Neutrophil (primary cell): ENCODE measurements around the gene ZFP69B.

Experiments used
- H3K27ac ChIP-seq: fragments of 200-600 bp; sonication (generic); 2 replicates; pipeline ENCODE4 v1.5.1; 2016; ENCODE audit warnings: mild to moderate bottlenecking, moderate library complexity
- H3K27me3 ChIP-seq: fragments of 200-600 bp; sonication (generic); 2 replicates; pipeline ENCODE4 v1.6.0; 2016; ENCODE audit warnings: mild to moderate bottlenecking
- H3K36me3 ChIP-seq: fragments of 200-600 bp; sonication (generic); 2 replicates; pipeline ENCODE4 v1.5.1; 2017
- H3K4me1 ChIP-seq, 2 experiments: fragments of 200-600 bp in 1 of 2; sonication (generic) in 1 of 2; 1 replicate in 1 of 2; 2 replicates in 1 of 2; pipeline versions ENCODE4 v1.5.1 to v1.6.1; 2013 to 2016; ENCODE audit warnings: low read depth in 1 of 2, low read length in 1 of 2, mild to moderate bottlenecking in 1 of 2, moderate library complexity in 1 of 2; ENCODE audit not compliant: control insufficient read depth in 1 of 2, insufficient read depth in 1 of 2
- H3K4me3 ChIP-seq, 2 experiments: fragments of 200-600 bp in 1 of 2; sonication (generic) in 1 of 2; 1 replicate in 1 of 2; 2 replicates in 1 of 2; pipeline ENCODE4 v1.5.1; 2013 to 2016; ENCODE audit warnings: low read depth in 1 of 2, low read length in 1 of 2, mild to moderate bottlenecking in 1 of 2, moderate library complexity in 1 of 2
- H3K9me3 ChIP-seq: fragments of 200-600 bp; sonication (generic); 2 replicates; pipeline ENCODE4 v1.5.1; 2016
- TF ChIP-seq, protein P1 (sequence below): fragments of 200-600 bp; sonication (generic); IDR thresholded peaks from 2 replicates; pipeline ENCODE4 v1.5.1; 2016; ENCODE audit warnings: antibody characterized with exemption

ZFP69B gene

DNA sequence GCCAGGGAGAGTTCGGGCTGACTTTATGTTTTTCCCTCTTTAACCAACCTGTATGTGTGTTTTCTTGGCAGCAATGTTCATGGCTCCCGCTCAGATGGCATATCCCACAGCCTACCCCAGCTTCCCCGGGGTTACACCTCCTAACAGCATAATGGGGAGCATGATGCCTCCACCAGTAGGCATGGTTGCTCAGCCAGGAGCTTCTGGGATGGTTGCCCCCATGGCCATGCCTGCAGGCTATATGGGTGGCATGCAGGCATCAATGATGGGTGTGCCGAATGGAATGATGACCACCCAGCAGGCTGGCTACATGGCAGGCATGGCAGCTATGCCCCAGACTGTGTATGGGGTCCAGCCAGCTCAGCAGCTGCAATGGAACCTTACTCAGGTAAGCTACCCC is 33.6 kb upstream of the ZFP69B start:
- peaks cover 97% of the 10 kb centered on the region for H3K36me3 ChIP-seq

DNA sequence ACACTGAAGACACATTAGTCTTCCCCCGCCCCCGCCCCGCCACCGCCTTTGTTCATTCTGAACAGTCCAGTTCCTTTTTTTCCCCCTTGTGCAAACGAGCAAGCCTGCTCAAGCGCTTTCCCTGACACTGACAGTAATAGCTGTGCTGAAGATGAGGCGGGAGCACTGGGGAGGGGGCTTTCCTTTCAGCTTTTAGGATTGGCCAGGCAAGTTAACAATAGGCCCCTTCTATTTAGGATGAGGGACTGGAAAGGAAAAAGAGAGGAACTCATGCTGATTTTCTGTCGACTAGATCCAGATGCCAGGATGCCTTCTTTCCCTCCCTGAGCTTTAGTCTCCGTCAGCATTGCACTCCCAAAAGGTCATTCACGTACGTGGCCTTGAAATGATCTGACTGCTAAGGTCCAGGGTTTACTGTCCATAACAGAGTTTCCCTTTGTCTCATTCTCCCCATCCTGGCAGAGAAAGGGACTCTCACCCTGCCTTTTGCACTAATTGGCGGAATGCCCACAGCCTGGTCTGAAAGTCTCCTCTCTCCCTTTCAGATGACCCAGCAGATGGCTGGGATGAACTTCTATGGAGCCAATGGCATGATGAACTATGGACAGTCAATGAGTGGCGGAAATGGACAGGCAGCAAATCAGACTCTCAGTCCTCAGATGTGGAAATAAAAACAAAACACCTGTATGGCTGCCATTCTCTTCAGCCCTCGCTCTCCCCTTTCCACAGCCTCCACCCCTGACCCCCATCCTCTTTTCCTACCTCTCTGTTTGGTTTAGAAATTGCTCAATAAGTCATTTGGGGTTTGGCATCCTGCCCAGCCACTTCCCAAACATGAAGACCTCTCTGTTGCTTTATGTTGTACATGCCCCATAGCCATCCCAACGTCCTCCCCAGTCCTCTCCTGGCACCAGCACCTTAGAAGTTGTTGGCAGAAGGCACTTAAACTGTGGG is 28.6 kb upstream of the ZFP69B start:
- Histone ChIP-seq H3K27ac (peak overlapping the region; percentile 61), H3K9me3 (peaks cover 5% of the 10 kb centered on the region), H3K4me1 (peaks cover 30 to 41% of the 10 kb centered on the region in 2 experiments), H3K27me3 (no peaks in the 10 kb centered on the region), H3K36me3 (peaks cover 91% of the 10 kb centered on the region), H3K4me3 (peak overlapping the region in 1 of 2 experiments; percentile 10)
- TF ChIP-seq, protein P1, sequence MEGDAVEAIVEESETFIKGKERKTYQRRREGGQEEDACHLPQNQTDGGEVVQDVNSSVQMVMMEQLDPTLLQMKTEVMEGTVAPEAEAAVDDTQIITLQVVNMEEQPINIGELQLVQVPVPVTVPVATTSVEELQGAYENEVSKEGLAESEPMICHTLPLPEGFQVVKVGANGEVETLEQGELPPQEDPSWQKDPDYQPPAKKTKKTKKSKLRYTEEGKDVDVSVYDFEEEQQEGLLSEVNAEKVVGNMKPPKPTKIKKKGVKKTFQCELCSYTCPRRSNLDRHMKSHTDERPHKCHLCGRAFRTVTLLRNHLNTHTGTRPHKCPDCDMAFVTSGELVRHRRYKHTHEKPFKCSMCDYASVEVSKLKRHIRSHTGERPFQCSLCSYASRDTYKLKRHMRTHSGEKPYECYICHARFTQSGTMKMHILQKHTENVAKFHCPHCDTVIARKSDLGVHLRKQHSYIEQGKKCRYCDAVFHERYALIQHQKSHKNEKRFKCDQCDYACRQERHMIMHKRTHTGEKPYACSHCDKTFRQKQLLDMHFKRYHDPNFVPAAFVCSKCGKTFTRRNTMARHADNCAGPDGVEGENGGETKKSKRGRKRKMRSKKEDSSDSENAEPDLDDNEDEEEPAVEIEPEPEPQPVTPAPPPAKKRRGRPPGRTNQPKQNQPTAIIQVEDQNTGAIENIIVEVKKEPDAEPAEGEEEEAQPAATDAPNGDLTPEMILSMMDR: no peak

More for the DNA sequence above, 33.6 kb upstream of the ZFP69B start:
- Histone ChIP-seq H3K27me3 (no peaks in the 10 kb centered on the region), H3K4me1 (peaks cover 12 to 19% of the 10 kb centered on the region in 2 experiments), H3K9me3 (peaks cover 7% of the 10 kb centered on the region), H3K4me3 (no peak overlapping the region), H3K27ac (no peak overlapping the region)
- TF ChIP-seq, protein P1: no peak

DNA sequence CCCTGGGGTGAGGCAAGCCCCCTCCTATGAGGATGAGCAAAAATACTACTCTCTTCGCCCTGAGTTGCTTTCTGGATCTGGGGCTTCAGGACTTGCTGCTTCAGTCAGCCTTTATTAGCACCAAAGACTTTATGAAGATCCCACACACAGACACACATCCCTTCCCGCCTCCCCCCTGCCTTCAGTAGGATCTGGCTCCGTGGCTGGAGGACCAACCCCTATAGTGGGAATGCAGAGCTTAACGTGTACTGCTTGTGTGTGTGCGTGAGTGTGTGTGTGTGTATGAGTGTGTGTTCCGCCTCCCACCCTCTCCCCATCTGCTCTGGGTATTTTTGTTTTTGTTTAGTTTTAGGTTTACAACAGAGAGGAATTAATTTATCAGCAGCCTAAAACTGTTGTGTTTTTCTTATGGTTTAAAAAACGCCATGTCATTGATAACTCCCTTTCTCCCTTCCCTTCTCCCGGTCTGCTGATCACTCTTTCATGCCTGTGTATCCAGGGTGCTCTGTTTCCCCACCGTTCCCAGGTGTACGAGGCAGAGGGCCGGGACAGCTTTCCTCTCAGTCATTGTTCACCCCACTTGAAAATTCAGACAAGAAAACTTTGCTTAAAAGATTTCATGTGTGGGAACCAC is 27.5 kb upstream of the ZFP69B start:
- H3K4me3 ChIP-seq: no peak overlapping the region
- H3K27me3 ChIP-seq: no peaks in the 10 kb centered on the region
- H3K36me3 ChIP-seq: peaks cover 80% of the 10 kb centered on the region
- no peaks in the 10 kb centered on the region for H3K9me3 ChIP-seq
- H3K4me1 ChIP-seq: peaks cover 30 to 41% of the 10 kb centered on the region in 2 experiments
- TF ChIP-seq, protein P1: no peak
- peak overlapping the region; percentile 61 for H3K27ac ChIP-seq

DNA sequence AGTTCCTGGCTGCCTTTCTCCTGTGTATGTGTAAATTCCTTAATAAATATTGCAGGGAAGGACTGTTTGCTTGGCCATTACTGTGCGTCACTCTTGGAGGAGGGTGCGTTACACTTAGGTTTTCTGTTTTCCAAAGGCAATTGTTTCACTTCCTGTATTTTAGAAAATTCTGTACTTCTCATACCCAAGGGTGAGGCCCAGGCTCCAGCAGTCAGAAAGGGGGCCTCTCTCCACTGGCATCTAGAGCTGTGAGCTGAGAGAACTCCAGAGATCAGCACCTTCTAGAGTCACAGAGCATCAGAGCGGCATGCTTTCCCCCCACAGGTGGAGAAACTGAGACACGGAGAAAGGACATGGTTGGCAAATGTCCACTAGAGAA is 27.0 kb upstream of the ZFP69B start:
- TF ChIP-seq, protein P1: no peak
- Histone ChIP-seq H3K4me3 (no peak overlapping the region), H3K36me3 (peaks cover 75% of the 10 kb centered on the region), H3K27me3 (no peaks in the 10 kb centered on the region), H3K9me3 (no peaks in the 10 kb centered on the region), H3K4me1 (peaks cover 30 to 41% of the 10 kb centered on the region in 2 experiments), H3K27ac (peak overlapping the region; percentile 61)

DNA sequence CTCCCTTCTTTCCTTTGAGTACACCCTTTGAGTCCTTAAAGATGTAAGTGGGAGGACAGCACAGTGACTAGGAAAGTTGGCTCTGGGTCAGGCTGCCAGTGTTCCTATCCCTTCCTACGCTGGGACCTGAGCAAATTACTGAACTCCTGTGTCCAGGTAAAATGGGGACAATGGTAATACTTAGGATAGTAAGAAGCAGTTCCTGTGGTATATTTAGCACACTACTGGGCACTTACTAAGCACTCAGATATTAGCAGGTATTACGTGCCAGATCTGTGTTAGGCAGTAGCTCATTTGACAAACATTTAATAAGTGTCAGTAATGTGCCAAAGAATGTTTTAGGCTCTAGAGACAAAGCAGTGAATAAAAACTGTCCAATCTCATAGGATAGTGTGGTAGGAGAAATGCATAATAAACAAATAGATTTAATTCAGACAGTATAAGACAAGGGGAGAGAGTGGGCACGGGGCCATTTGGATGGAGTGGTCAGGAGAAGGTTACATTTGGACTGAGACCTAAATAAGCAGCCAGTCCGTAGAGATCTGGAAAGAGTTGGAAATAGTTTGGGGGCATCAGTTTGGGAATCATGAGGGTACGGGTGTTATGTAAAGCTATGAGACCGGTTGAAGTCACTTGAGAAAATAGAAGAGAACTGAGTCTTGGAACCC is 26.2 kb upstream of the ZFP69B start:
- peaks cover 67% of the 10 kb centered on the region for H3K36me3 ChIP-seq
- TF ChIP-seq, protein P1: no peak
- peak overlapping the region; percentile 61 for H3K27ac ChIP-seq

More for the DNA sequence above, 26.2 kb upstream of the ZFP69B start:
- H3K9me3 ChIP-seq: no peaks in the 10 kb centered on the region
- H3K4me3 ChIP-seq: no peak overlapping the region
- no peaks in the 10 kb centered on the region for H3K27me3 ChIP-seq
- peaks cover 30 to 41% of the 10 kb centered on the region in 2 experiments for H3K4me1 ChIP-seq
